Activated gamma-delta T cell treated with Interleukin-2 at 50 U/mL for 16 hours (primary cell): Measurements from ENCODE around the gene MEX3C.

Experiments
- DNase-seq: peaks from one replicate; pipeline ENCODE4 v3.0.0-alpha.2; 2020

MEX3C gene

GRCh38 chr18:51191128-51191717 is 6.3 kb downstream of the MEX3C start:
- DNase-seq = peak; percentile 46

- DNase-seq = no peak
Measured at GRCh38 chr18:51190000-51190399, 7.5 kb downstream of the MEX3C start.

- no peak for DNase-seq
Measured at GRCh38 chr18:51188024-51188701, 9.3 kb downstream of the MEX3C start.

GRCh38 chr18:51185075-51185474 is 12.4 kb downstream of the MEX3C start:
- DNase-seq = no peak

GRCh38 chr18:51184091-51184457 is 13.4 kb downstream of the MEX3C start:
- DNase-seq = no peak

- DNase-seq = no peak
Measured at GRCh38 chr18:51183372-51184090, 13.9 kb downstream of the MEX3C start.

- no peak for DNase-seq
Measured at GRCh38 chr18:51182824-51183223, 14.7 kb downstream of the MEX3C start.

GRCh38 chr18:51171625-51172259 is 25.7 kb downstream of the MEX3C start:
- DNase-seq = no peak

GRCh38 chr18:51171223-51171622 is 26.3 kb downstream of the MEX3C start:
- no peak for DNase-seq

GRCh38 chr18:51170664-51171063 is 26.8 kb downstream of the MEX3C start:
- no peak for DNase-seq

- DNase-seq = no peak
Measured at GRCh38 chr18:51169731-51170130, 27.8 kb downstream of the MEX3C start.

- DNase-seq = no peak
Measured at GRCh38 chr18:51168960-51169662, 28.4 kb downstream of the MEX3C start.

GRCh38 chr18:51168026-51168742 is 29.3 kb downstream of the MEX3C start:
- DNase-seq = no peak

- no peak for DNase-seq
Measured at GRCh38 chr18:51165296-51165695, 32.2 kb downstream of the MEX3C start.

- no peak for DNase-seq
Measured at GRCh38 chr18:51164761-51165281, 32.7 kb downstream of the MEX3C start.

GRCh38 chr18:51164342-51164741 is 33.1 kb downstream of the MEX3C start:
- DNase-seq = no peak

GRCh38 chr18:51163543-51163942 is 33.9 kb downstream of the MEX3C start:
- no peak for DNase-seq

GRCh38 chr18:51162617-51163016 is 34.9 kb downstream of the MEX3C start:
- no peak for DNase-seq

GRCh38 chr18:51160646-51161045 is 36.8 kb downstream of the MEX3C start:
- no peak for DNase-seq

- DNase-seq = no peak
Measured at GRCh38 chr18:51157215-51157614, 40.3 kb downstream of the MEX3C start.

GRCh38 chr18:51154431-51155063 is 42.9 kb downstream of the MEX3C start:
- DNase-seq = no peak
